ENCODE measurements around the gene BIVM.

DNA sequence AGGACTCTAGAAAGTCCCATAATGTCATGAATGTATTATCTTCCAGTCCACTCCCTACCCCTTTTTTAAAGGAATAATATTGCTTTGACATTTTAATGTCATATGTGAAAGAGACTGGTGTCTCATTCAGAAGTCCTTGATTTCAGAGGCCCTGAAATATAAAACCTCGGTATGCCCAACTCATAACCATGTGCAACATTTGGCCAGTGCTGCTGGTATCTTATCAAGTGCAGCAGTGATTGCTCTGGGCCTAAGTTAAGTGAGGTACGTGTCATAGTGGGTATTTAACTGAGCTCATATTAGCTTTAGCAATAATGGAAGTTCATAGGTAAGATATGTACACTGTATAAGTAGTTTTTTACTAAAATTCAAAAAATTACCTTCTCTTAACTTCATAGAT is 40.1 kb upstream of the BIVM start:
- TF ChIP-seq, protein P1, sequence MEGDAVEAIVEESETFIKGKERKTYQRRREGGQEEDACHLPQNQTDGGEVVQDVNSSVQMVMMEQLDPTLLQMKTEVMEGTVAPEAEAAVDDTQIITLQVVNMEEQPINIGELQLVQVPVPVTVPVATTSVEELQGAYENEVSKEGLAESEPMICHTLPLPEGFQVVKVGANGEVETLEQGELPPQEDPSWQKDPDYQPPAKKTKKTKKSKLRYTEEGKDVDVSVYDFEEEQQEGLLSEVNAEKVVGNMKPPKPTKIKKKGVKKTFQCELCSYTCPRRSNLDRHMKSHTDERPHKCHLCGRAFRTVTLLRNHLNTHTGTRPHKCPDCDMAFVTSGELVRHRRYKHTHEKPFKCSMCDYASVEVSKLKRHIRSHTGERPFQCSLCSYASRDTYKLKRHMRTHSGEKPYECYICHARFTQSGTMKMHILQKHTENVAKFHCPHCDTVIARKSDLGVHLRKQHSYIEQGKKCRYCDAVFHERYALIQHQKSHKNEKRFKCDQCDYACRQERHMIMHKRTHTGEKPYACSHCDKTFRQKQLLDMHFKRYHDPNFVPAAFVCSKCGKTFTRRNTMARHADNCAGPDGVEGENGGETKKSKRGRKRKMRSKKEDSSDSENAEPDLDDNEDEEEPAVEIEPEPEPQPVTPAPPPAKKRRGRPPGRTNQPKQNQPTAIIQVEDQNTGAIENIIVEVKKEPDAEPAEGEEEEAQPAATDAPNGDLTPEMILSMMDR (IDR thresholded peaks at IDR 0.05; ENCODE audit: borderline replicate concordance, extremely low read depth, low read length, poor library complexity, severe bottlenecking), result no peak
- TF ChIP-seq EZH2 (IDR thresholded peaks at IDR 0.05; ENCODE audit: borderline replicate concordance, low read depth, low read length, severe bottlenecking), result no peak

Data from DND-41 (cell line).